ENCODE measurements around the gene TKT. TPM values are rescaled to one million over a fixed set of nuclear protein-coding genes. Genes with fewer than 3 reads are reported as not detected.

TKT gene
- total and polyA plus RNA-seq, 2 of the 13 experiments (the other 11 are each of a cell fraction or from before 2014, with no cell fraction given): 150 to 238 TPM

GRCh38 chr3:53255775-53256703 lies at the start of gene TKT (continued):
- no peak for TF ChIP-seq ZNF281 (CRISPR knock-in tag; IDR thresholded peaks at IDR 0.05; ENCODE audit: borderline replicate concordance)
- TF ChIP-seq BCL6 (CRISPR knock-in tag; IDR thresholded peaks at IDR 0.05): 0 out of 2 replicates have a peak, but pooled peaks have one; percentile 16
- TF ChIP-seq ARID3A (IDR thresholded peaks at IDR 0.05; ENCODE audit: low read depth, low read length): no peak
- no peak; the same call in 1 of the 2 replicates for TF ChIP-seq ZNF547 (CRISPR knock-in tag; IDR thresholded peaks at IDR 0.05)
- TF ChIP-seq CREBL2 (CRISPR knock-in tag; IDR thresholded peaks at IDR 0.05; ENCODE audit: borderline replicate concordance): no peak
- TF ChIP-seq ARID4A (CRISPR knock-in tag; IDR thresholded peaks at IDR 0.05; ENCODE audit: borderline replicate concordance): peak; percentile 73
- TF ChIP-seq KLF11 (CRISPR knock-in tag; IDR thresholded peaks at IDR 0.05): no peak
- no peak for TF ChIP-seq SP2 (CRISPR knock-in tag; IDR thresholded peaks at IDR 0.05)
- peak; percentile 41; the same call in 1 of the 2 replicates for TF ChIP-seq CBX5 (CRISPR knock-in tag; IDR thresholded peaks at IDR 0.05; ENCODE audit: borderline replicate concordance)
- TF ChIP-seq ZBTB2 (CRISPR knock-in tag; IDR thresholded peaks at IDR 0.05; ENCODE audit: low read depth): no peak; the same call in none of the 2 replicates
